Lung (tissue), 12 donors: ENCODE data around the gene PSMD8. TPM values are rescaled to one million over a fixed set of nuclear protein-coding genes. Genes with fewer than 3 reads are reported as not detected.

ENCODE experiments used
- ATAC-seq: fragments of 200-7000 bp; cut with Tn5 transposase; one replicate; pipeline ENCODE4 v1.9.1; 2020; ENCODE audit warnings: moderate number of reproducible peaks; ENCODE audit not compliant: insufficient read depth, low FRiP score
- DNase-seq, 3 donors: peaks; one replicate each; pipeline ENCODE4 v3.0.0-alpha.2; 2013 to 2017
- H3K27ac ChIP-seq, 2 donors: one replicate each; pipeline ENCODE4 v1.5.1; 2013; ENCODE audit warnings: mild to moderate bottlenecking in 2 of 2, moderate library complexity in 2 of 2, control low read depth in 1 of 2, inconsistent platforms in 1 of 2, low read depth in 1 of 2, low read length in 1 of 2
- H3K27me3 ChIP-seq, 3 donors: one replicate each; pipeline ENCODE4 v1.5.1; 2013; ENCODE audit warnings: low read length in 2 of 3; ENCODE audit not compliant: control insufficient read depth in 3 of 3, insufficient read depth in 3 of 3
- H3K36me3 ChIP-seq, 4 donors: one replicate each; pipeline ENCODE4 v1.5.1; 2013; ENCODE audit warnings: low read length in 4 of 4, mild to moderate bottlenecking in 1 of 4, moderate library complexity in 1 of 4; ENCODE audit not compliant: control insufficient read depth in 4 of 4, insufficient read depth in 4 of 4
- H3K4me1 ChIP-seq, 5 donors: one replicate each; pipeline ENCODE4 v1.5.1; 2013; ENCODE audit warnings: low read length in 5 of 5, mild to moderate bottlenecking in 2 of 5, moderate library complexity in 1 of 5; ENCODE audit not compliant: control insufficient read depth in 5 of 5, insufficient read depth in 5 of 5
- H3K4me3 ChIP-seq: one replicate; pipeline ENCODE4 v1.5.1; 2013; ENCODE audit warnings: mild to moderate bottlenecking, control low read depth, moderate library complexity
- H3K9ac ChIP-seq, 2 donors: one replicate each; pipeline ENCODE4 v1.5.1; 2013; ENCODE audit warnings: low read length in 2 of 2, control low read depth in 1 of 2; ENCODE audit not compliant: insufficient read depth in 1 of 2
- H3K9me3 ChIP-seq, 4 donors: one replicate each; pipeline ENCODE4 v1.5.1; 2013; ENCODE audit warnings: low read length in 3 of 4, mild to moderate bottlenecking in 1 of 4, moderate library complexity in 1 of 4; ENCODE audit not compliant: control insufficient read depth in 4 of 4, insufficient read depth in 3 of 4
- CTCF ChIP-seq: IDR thresholded peaks from 2 replicates; pipeline ENCODE4 v1.5.1; 2012; ENCODE audit warnings: mild to moderate bottlenecking; ENCODE audit errors: control extremely low read depth, extremely low read depth
- WGBS, 2 donors: extraction: QIAGEN DNeasy Blood & Tissue Kit; methylation state at CpG; one replicate each; pipeline ENCODE4 v1.1.7; 2013; 5-methylcytosine and 5-hydroxymethylcytosine counted together
- polyA plus RNA-seq, 2 donors: library from polyadenylated mRNA; stranded (reverse); fragments of 200-250 nt; gene quantifications; one replicate each; pipeline ENCODE4 v1.2.1, GENCODE V29; 2013
- total RNA-seq, 2 donors: library from RNA; depleted of rRNA in 1 of 2; stranded (reverse); fragments of >200 nt in 1 of 2; gene quantifications; one replicate each; pipeline ENCODE4 v1.2.1, GENCODE V29; 2014 to 2021
- donor health status: control.
- donor health status: control.
- donor health status: Bipolar disorder and iron deficiency.
- donor health status: healthy.
- donor health status: DM: yes; HTN: yes; CAD: no.

The PSMD8 gene
- total and polyA plus RNA-seq, 4 donors = 65.4 to 233 (median 149) TPM

- Histone ChIP-seq H3K4me3 (no peak overlapping the region), H3K36me3 (peaks cover 22 to 46% (median 32%) of the 10 kb centered on the region in 4 donors), H3K27ac (no peak overlapping the region), H3K9ac (no peak overlapping the region), H3K27me3 (peaks cover 0 to 42% (median 24%) of the 10 kb centered on the region in 3 donors), H3K4me1 (peaks cover 0 to 18% (median 0%) of the 10 kb centered on the region in 5 donors), H3K9me3 (peaks cover 0 to 18% (median 0%) of the 10 kb centered on the region in 4 donors)
- no peak for TF ChIP-seq CTCF
- ATAC-seq (no peak), DNase-seq (no peak)
- 88 to 95% methylated on average over 10 of the region's 10 CpGs for WGBS, 2 donors
Observed at GRCh38 chr19:38384209-38385027, 10.0 kb downstream of the PSMD8 start.

- peaks cover 0 to 18% (median 0%) of the 10 kb centered on the region in 5 donors for H3K4me1 ChIP-seq
- no peak for ATAC-seq
- H3K9ac ChIP-seq = no peak overlapping the region
- peaks cover 19 to 42% (median 31%) of the 10 kb centered on the region in 4 donors for H3K36me3 ChIP-seq
- TF ChIP-seq CTCF = no peak
- no peak for DNase-seq
- whole genome bisulfite sequencing, 2 donors = 79 to 85% methylated on average over 40 of the region's 40 CpGs
- H3K9me3 ChIP-seq = peaks cover 0 to 18% (median 0%) of the 10 kb centered on the region in 4 donors
- H3K4me3 ChIP-seq = no peak overlapping the region
- peaks cover 0 to 50% (median 28%) of the 10 kb centered on the region in 3 donors for H3K27me3 ChIP-seq
- H3K27ac ChIP-seq = no peak overlapping the region
Observed at GRCh38 chr19:38385057-38385803, 10.9 kb downstream of the PSMD8 start.

GRCh38 chr19:38385804-38386257 is 11.5 kb downstream of the PSMD8 start:
- DNase-seq = no peak
- 43 to 48% methylated on average over 25 to 40 of the region's 40 CpGs for WGBS, 2 donors
- H3K9ac ChIP-seq = no peak overlapping the region
- peaks cover 0 to 18% (median 0%) of the 10 kb centered on the region in 5 donors for H3K4me1 ChIP-seq
- no peak for TF ChIP-seq CTCF
- H3K27me3 ChIP-seq = peaks cover 0 to 56% (median 30%) of the 10 kb centered on the region in 3 donors
- no peak overlapping the region for H3K4me3 ChIP-seq
- ATAC-seq = no peak
- H3K27ac ChIP-seq = no peak overlapping the region
- peaks cover 18 to 36% (median 26%) of the 10 kb centered on the region in 4 donors for H3K36me3 ChIP-seq
- peaks cover 0 to 18% (median 0%) of the 10 kb centered on the region in 4 donors for H3K9me3 ChIP-seq
